ENCODE results near the gene DNMT3A. TPM values are rescaled to one million over a fixed set of nuclear protein-coding genes. Genes with fewer than 3 reads are reported as not detected.

Gene DNMT3A
- total RNA-seq, 3 donors from 2014 or later (not counting 1 experiment from before 2014, with no cell fraction given): 36.3 to 60.7 (median 45.2) TPM

DNA sequence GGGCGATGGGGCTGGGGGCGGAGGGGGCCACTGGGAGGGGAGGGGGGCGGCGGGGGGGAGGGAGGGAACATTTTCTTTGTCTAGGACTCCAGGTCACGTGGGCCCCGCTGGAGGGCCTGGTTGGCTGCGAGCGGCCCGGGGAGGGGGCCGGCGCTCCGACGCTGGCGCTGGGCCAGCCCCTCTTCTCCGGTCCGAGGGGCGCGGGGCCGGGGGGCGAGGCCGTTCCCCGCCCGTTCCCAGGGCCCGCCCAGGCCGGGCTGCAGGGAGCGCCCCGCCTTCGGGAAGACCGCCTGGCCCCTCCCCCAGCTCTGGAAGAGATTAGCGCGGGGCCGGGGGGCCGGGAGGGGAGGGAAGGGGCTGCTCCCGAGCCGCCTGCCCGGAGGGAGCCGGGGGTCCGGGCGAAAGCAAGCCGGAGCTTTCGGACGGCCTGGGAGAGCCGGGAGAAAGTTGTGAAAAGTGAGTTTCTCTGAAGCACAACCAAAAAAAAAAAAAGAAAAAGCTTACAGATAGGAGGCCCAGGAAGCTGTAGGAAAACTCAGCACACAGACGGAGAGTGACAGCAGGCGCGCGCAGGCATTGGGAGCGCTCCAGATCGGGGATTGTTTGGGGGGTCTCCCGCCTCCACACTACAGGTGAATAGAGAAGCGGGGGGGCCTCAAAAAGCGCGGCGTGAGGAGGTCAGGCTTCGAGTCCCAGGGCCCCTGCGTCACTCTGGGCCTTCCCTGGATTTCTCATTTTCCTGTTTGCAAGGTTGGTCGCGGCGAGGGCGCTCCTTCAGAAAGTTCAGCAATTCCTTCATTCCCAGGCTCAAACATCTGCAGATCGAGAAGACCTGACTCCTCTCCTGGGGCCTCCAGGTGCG, 89.2 kb downstream of the DNMT3A start:
- Mint-ChIP-seq H3K36me3 (no peaks in the 10 kb centered on the region), H3K9me3 (no peaks in the 10 kb centered on the region), H3K4me3 (peak overlapping the region; percentile 72), H3K4me1 (peaks cover 17 to 41% of the 10 kb centered on the region in 2 donors), H3K27me3 (ENCODE audit: low read depth in 2 of 2) (no peaks in the 10 kb centered on the region), H3K27ac (peak overlapping the region; percentile 35 to 83)
- DNase-seq (peak; percentile 46 to 77), ATAC-seq (peak; percentile 73 to 80 (median 73))
- peaks cover 24% of the 10 kb centered on the region for H3K4me1 ChIP-seq (ENCODE audit: control insufficient read depth, insufficient read depth, low read length)
- peak overlapping the region; percentile 14 for H3K27ac ChIP-seq (ENCODE audit: low read length)
- peak overlapping the region; percentile 71 for H3K4me3 ChIP-seq (ENCODE audit: low read length)
- H3K36me3 ChIP-seq (ENCODE audit: control insufficient read depth, insufficient read depth, low read length): peaks cover 4% of the 10 kb centered on the region
- intact Hi-C loops (cut with micrococcal nuclease): no loop called here
- 29% methylated on average over 58 of the region's 62 CpGs for WGBS (ENCODE audit: insufficient coverage)
- H3K9me3 ChIP-seq (ENCODE audit: control insufficient read depth, insufficient read depth, low read length): no peaks in the 10 kb centered on the region
- TF ChIP-seq, protein P1, sequence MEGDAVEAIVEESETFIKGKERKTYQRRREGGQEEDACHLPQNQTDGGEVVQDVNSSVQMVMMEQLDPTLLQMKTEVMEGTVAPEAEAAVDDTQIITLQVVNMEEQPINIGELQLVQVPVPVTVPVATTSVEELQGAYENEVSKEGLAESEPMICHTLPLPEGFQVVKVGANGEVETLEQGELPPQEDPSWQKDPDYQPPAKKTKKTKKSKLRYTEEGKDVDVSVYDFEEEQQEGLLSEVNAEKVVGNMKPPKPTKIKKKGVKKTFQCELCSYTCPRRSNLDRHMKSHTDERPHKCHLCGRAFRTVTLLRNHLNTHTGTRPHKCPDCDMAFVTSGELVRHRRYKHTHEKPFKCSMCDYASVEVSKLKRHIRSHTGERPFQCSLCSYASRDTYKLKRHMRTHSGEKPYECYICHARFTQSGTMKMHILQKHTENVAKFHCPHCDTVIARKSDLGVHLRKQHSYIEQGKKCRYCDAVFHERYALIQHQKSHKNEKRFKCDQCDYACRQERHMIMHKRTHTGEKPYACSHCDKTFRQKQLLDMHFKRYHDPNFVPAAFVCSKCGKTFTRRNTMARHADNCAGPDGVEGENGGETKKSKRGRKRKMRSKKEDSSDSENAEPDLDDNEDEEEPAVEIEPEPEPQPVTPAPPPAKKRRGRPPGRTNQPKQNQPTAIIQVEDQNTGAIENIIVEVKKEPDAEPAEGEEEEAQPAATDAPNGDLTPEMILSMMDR (IDR thresholded peaks at IDR 0.05): no peak
- no peaks in the 10 kb centered on the region for H3K27me3 ChIP-seq (ENCODE audit: control insufficient read depth, insufficient read depth, low read length)

- 3% methylated on average over 47 of the region's 52 CpGs for WGBS (ENCODE audit: insufficient coverage)
- peak; percentile 45 to 59 for DNase-seq
- Histone ChIP-seq H3K36me3 (ENCODE audit: control insufficient read depth, insufficient read depth, low read length) (peaks cover 13% of the 10 kb centered on the region), H3K9me3 (ENCODE audit: control insufficient read depth, insufficient read depth, low read length) (no peaks in the 10 kb centered on the region), H3K4me1 (ENCODE audit: control insufficient read depth, insufficient read depth, low read length) (peaks cover 24% of the 10 kb centered on the region), H3K4me3 (ENCODE audit: low read length) (peak overlapping the region; percentile 71), H3K27ac (ENCODE audit: low read length) (peak overlapping the region; percentile 51), H3K27me3 (ENCODE audit: control insufficient read depth, insufficient read depth, low read length) (no peaks in the 10 kb centered on the region)
- peak; percentile 60 to 70 (median 70) for ATAC-seq
- H3K4me3 Mint-ChIP-seq: peak overlapping the region; percentile 72
- TF ChIP-seq, protein P1 (IDR thresholded peaks at IDR 0.05): no peak
- intact Hi-C loops (cut with micrococcal nuclease): no loop called here
- H3K27ac Mint-ChIP-seq: peak overlapping the region in 1 of 2 donors; percentile 83
- H3K9me3 Mint-ChIP-seq: no peaks in the 10 kb centered on the region
- peaks cover 17 to 41% of the 10 kb centered on the region in 2 donors for H3K4me1 Mint-ChIP-seq
- H3K36me3 Mint-ChIP-seq: no peaks in the 10 kb centered on the region
- H3K27me3 Mint-ChIP-seq (ENCODE audit: low read depth in 2 of 2): no peaks in the 10 kb centered on the region
Measured at GRCh38 chr2:25251422-25252273, 90.1 kb downstream of the DNMT3A start.

DNA sequence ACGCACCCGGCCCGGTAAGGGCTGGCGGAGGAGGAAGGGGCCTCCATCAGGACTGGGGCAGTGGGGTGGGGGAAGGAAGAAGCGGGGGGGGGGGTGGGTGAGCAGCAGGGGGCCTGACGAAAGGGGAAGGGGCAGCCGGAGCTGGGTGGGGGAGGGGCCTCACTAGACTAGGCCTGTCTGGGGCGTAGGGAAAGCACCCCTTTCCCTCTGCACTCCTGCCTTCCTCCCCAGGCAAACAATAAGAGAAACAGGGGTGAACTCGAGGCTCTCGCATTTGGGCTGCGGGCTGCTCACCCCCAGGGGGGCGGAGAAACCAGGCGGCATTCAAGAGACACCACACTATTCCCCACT, 90.7 kb downstream of the DNMT3A start:
- ATAC-seq (peak in 2 of 3 donors; percentile 3 to 9), DNase-seq (peak in 1 of 2 donors; percentile 57)
- Histone ChIP-seq H3K27ac (ENCODE audit: low read length) (no peak overlapping the region), H3K9me3 (ENCODE audit: control insufficient read depth, insufficient read depth, low read length) (no peaks in the 10 kb centered on the region), H3K36me3 (ENCODE audit: control insufficient read depth, insufficient read depth, low read length) (peaks cover 19% of the 10 kb centered on the region), H3K4me3 (ENCODE audit: low read length) (peak overlapping the region; percentile 71), H3K27me3 (ENCODE audit: control insufficient read depth, insufficient read depth, low read length) (no peaks in the 10 kb centered on the region), H3K4me1 (ENCODE audit: control insufficient read depth, insufficient read depth, low read length) (peaks cover 24% of the 10 kb centered on the region)
- Mint-ChIP-seq H3K27ac (peak overlapping the region in 1 of 2 donors; percentile 83), H3K27me3 (ENCODE audit: low read depth in 2 of 2) (no peaks in the 10 kb centered on the region), H3K9me3 (no peaks in the 10 kb centered on the region), H3K4me3 (peak overlapping the region; percentile 72), H3K36me3 (no peaks in the 10 kb centered on the region), H3K4me1 (peaks cover 17 to 41% of the 10 kb centered on the region in 2 donors)
- TF ChIP-seq, protein P1 (IDR thresholded peaks at IDR 0.05): no peak
- WGBS (ENCODE audit: insufficient coverage): 8% methylated on average over 5 of the region's 13 CpGs
- intact Hi-C loops (cut with micrococcal nuclease): no loop called here

Data from natural killer cell (primary cell).